Upper lobe of left lung (tissue), 4 donors: Measurements from ENCODE around the gene CERK.

Source experiments
- EP300 ChIP-seq, 4 donors: sonication (generic); formaldehyde crosslinking; IDR thresholded peaks; one replicate each; pipeline ENCODE4 v1.5.1; 2017; ENCODE audit warnings: antibody characterized with exemption in 4 of 4, control low read depth in 2 of 4
- POLR2A ChIP-seq, 4 donors: fragments of 450-650 bp; IDR thresholded peaks; one replicate each; pipeline ENCODE4 v1.5.1; 2016 to 2017; ENCODE audit warnings: antibody characterized with exemption in 4 of 4, mild to moderate bottlenecking in 2 of 4
- POLR2AphosphoS5 ChIP-seq, 2 donors: sonication (generic); formaldehyde crosslinking; IDR thresholded peaks; one replicate each; pipeline ENCODE4 v1.5.1; 2017; ENCODE audit warnings: antibody characterized with exemption in 2 of 2
- TF ChIP-seq, protein P1 (sequence below), 6 experiments: fragments of 450-650 bp in 4 of 6; fragments of 200-600 bp in 2 of 6; sonication (generic) in 2 of 6; IDR thresholded peaks; one replicate each; pipeline ENCODE4 v1.5.1; 2016 to 2019; ENCODE audit warnings: antibody characterized with exemption in 6 of 6

DNA sequence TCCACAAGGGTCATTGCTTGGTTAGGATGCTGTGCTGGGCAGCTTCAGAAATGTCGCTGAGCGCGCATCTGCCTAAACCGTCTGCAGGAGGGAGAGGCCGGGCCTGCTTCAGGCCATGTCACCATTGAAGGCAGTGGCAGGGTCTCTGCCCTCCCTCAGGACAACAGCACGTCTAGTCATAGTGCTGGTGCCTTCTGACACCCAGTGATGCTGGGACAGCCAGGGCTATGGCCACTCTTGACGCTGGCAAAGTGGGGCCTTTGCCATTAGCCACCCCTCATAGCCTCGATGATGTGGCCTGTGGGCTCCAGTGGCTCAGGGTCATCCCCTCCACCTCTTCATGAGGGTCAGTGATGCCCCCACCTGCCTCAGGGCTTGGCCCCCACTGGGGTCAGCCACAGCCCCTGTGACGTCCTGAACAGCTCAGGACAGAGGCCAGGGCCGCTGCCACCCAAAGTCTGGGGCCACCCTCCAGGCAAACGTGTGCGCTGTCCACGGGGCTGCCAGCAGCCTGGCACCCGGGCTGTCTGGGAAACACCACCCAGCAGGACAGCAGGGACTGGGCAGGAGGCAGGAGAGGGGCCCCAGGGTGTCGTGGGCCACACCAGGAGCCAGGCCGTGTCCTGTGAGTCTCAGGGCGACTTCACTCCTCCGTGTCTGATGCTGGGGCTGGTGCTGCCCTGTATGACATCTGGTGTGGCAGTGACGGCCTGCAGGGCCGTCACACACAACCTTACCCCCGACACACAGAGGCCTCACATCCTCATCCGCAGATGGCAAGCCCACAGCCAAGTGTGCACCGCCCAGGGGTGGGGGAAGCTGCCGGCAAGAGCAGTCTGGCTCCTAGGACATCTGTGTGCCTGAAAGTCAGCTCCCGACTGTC lies 42.5 kb downstream of the CERK start:
- no peak for TF ChIP-seq POLR2AphosphoS5 (IDR thresholded peaks at IDR 0.05)
- TF ChIP-seq, protein P1, sequence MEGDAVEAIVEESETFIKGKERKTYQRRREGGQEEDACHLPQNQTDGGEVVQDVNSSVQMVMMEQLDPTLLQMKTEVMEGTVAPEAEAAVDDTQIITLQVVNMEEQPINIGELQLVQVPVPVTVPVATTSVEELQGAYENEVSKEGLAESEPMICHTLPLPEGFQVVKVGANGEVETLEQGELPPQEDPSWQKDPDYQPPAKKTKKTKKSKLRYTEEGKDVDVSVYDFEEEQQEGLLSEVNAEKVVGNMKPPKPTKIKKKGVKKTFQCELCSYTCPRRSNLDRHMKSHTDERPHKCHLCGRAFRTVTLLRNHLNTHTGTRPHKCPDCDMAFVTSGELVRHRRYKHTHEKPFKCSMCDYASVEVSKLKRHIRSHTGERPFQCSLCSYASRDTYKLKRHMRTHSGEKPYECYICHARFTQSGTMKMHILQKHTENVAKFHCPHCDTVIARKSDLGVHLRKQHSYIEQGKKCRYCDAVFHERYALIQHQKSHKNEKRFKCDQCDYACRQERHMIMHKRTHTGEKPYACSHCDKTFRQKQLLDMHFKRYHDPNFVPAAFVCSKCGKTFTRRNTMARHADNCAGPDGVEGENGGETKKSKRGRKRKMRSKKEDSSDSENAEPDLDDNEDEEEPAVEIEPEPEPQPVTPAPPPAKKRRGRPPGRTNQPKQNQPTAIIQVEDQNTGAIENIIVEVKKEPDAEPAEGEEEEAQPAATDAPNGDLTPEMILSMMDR (IDR thresholded peaks at IDR 0.05), result no peak
- no peak for TF ChIP-seq EP300 (IDR thresholded peaks at IDR 0.05)
- no peak for TF ChIP-seq POLR2A (IDR thresholded peaks at IDR 0.05)
